H9 (cell line): ENCODE results near the gene TUBGCP6. TPM values are rescaled to one million over a fixed set of nuclear protein-coding genes. Genes with fewer than 3 reads are reported as not detected.
A peak's percentile ranks its signal among the peaks of the same experiment; 100 is the strongest.

Experiments used
- DNase-seq: peaks from one replicate; pipeline ENCODE4 v3.0.0-alpha.2; 2017
- H2AFZ ChIP-seq: one replicate; pipeline ENCODE4 v1.6.1; 2013; ENCODE audit warnings: mild to moderate bottlenecking, low read length, control low read depth, moderate library complexity
- H2AK5ac ChIP-seq: 2 replicates; pipeline ENCODE4 v1.6.1; 2013; ENCODE audit warnings: low read length, control low read depth, mixed read lengths; ENCODE audit not compliant: insufficient read length
- H2BK120ac ChIP-seq: one replicate; pipeline ENCODE4 v1.6.1; 2013; ENCODE audit warnings: low read depth, mild to moderate bottlenecking, low read length, control low read depth, inconsistent platforms; ENCODE audit not compliant: poor library complexity, severe bottlenecking
- H2BK12ac ChIP-seq: 2 replicates; pipeline ENCODE4 v1.6.1; 2013; ENCODE audit warnings: low read length, control low read depth, mixed read lengths, low read depth; ENCODE audit not compliant: insufficient read length
- H2BK15ac ChIP-seq: 2 replicates; pipeline ENCODE4 v1.6.1; 2013; ENCODE audit warnings: low read depth, low read length, control low read depth
- H2BK20ac ChIP-seq: one replicate; pipeline ENCODE4 v1.6.1; 2013; ENCODE audit warnings: low read depth, mild to moderate bottlenecking, low read length, control low read depth, inconsistent platforms; ENCODE audit not compliant: poor library complexity, severe bottlenecking
- H2BK5ac ChIP-seq: 2 replicates; pipeline ENCODE4 v1.6.1; 2013; ENCODE audit warnings: low read length, control low read depth, mixed read lengths; ENCODE audit not compliant: insufficient read length
- H3K14ac ChIP-seq: 2 replicates; pipeline ENCODE4 v1.6.1; 2013; ENCODE audit warnings: low read length, control low read depth; ENCODE audit not compliant: insufficient read depth
- H3K18ac ChIP-seq: 2 replicates; pipeline ENCODE4 v1.6.1; 2013; ENCODE audit warnings: low read depth, mild to moderate bottlenecking, mixed read lengths, low read length, control low read depth; ENCODE audit not compliant: insufficient read length
- H3K23ac ChIP-seq: 2 replicates; pipeline ENCODE4 v1.6.1; 2013; ENCODE audit warnings: low read length, control low read depth, mixed read lengths, low read depth; ENCODE audit not compliant: insufficient read length
- H3K23me2 ChIP-seq: 2 replicates; pipeline ENCODE4 v1.6.1; 2013; ENCODE audit warnings: low read depth, mild to moderate bottlenecking, mixed read lengths, low read length, control low read depth; ENCODE audit not compliant: insufficient read length, poor library complexity, severe bottlenecking
- H3K27ac ChIP-seq: 2 replicates; pipeline ENCODE4 v1.5.1; 2013; ENCODE audit warnings: low read length, control low read depth, mixed read lengths, low read depth; ENCODE audit not compliant: insufficient read length
- H3K27me3 ChIP-seq: 2 replicates; pipeline ENCODE4 v1.6.1; 2013; ENCODE audit warnings: low read length, control low read depth, inconsistent platforms; ENCODE audit not compliant: insufficient read depth
- H3K4ac ChIP-seq: 2 replicates; pipeline ENCODE4 v1.6.1; 2013; ENCODE audit warnings: low read depth, mild to moderate bottlenecking, control low read depth, inconsistent platforms, low read length, moderate library complexity
- H3K4me1 ChIP-seq: 2 replicates; pipeline ENCODE4 v1.6.1; 2013; ENCODE audit warnings: low read length, control low read depth, inconsistent platforms; ENCODE audit not compliant: insufficient read depth
- H3K4me2 ChIP-seq: 2 replicates; pipeline ENCODE4 v1.6.1; 2013; ENCODE audit warnings: low read length, control low read depth, mixed read lengths; ENCODE audit not compliant: insufficient read length, insufficient read depth
- H3K56ac ChIP-seq: 2 replicates; pipeline ENCODE4 v1.6.1; 2013; ENCODE audit warnings: low read depth, mild to moderate bottlenecking, mixed read lengths, low read length, control low read depth; ENCODE audit not compliant: insufficient read length
- H3K79me1 ChIP-seq: 2 replicates; pipeline ENCODE4 v1.6.1; 2013; ENCODE audit warnings: low read depth, mild to moderate bottlenecking, moderate library complexity, low read length, control low read depth, inconsistent platforms; ENCODE audit not compliant: insufficient read depth, poor library complexity, severe bottlenecking
- H3K79me2 ChIP-seq: 2 replicates; pipeline ENCODE4 v1.6.1; 2013; ENCODE audit warnings: low read length, control low read depth, inconsistent platforms; ENCODE audit not compliant: insufficient read depth
- H3K9ac ChIP-seq: 2 replicates; pipeline ENCODE4 v1.6.1; 2013; ENCODE audit warnings: low read length, control low read depth, mixed read lengths; ENCODE audit not compliant: insufficient read length; ENCODE audit errors: extremely low read depth
- H3K9me3 ChIP-seq: one replicate; pipeline ENCODE4 v1.6.1; 2013; ENCODE audit warnings: low read depth, low read length, inconsistent platforms; ENCODE audit not compliant: control insufficient read depth
- H3T11ph ChIP-seq: one replicate; pipeline ENCODE4 v1.6.1; 2013; ENCODE audit warnings: mild to moderate bottlenecking, low read length, control low read depth, inconsistent platforms
- H4K20me1 ChIP-seq: one replicate; pipeline ENCODE4 v1.6.1; 2013; ENCODE audit not compliant: control insufficient read depth, insufficient read length, insufficient read depth
- H4K5ac ChIP-seq: 2 replicates; pipeline ENCODE4 v1.6.1; 2013; ENCODE audit warnings: low read depth, mild to moderate bottlenecking, mixed read lengths, low read length, control low read depth; ENCODE audit not compliant: insufficient read length
- H4K8ac ChIP-seq: replicated peaks from 2 replicates; pipeline ENCODE4 v1.6.1; 2013; ENCODE audit warnings: low read length, control low read depth, mixed read lengths, low read depth; ENCODE audit not compliant: insufficient read length
- H4K91ac ChIP-seq: 2 replicates; pipeline ENCODE4 v1.6.1; 2013; ENCODE audit warnings: low read depth, mild to moderate bottlenecking, moderate library complexity, mixed read lengths, low read length, control low read depth; ENCODE audit not compliant: insufficient read length
- H3K27ac Mint-ChIP-seq, 3 experiments: 2 replicates in 2 of 3; 3 replicates in 1 of 3; pipeline ENCODE4 v1.8.0; 2020 to 2021; ENCODE audit warnings: mixed read lengths in 3 of 3, mild to moderate bottlenecking in 1 of 3, moderate library complexity in 1 of 3
- H3K27me3 Mint-ChIP-seq: 2 replicates; pipeline ENCODE4 v1.8.0; 2021; ENCODE audit warnings: low read depth, mild to moderate bottlenecking, moderate library complexity, mixed read lengths
- H3K36me3 Mint-ChIP-seq, 3 experiments: 2 replicates in 2 of 3; 3 replicates in 1 of 3; pipeline ENCODE4 v1.8.0; 2020 to 2021; ENCODE audit warnings: low read depth in 3 of 3, mixed read lengths in 3 of 3; ENCODE audit not compliant: insufficient read depth in 1 of 3
- H3K4me1 Mint-ChIP-seq, 2 experiments: 2 replicates each; pipeline ENCODE4 v1.8.0; 2020; ENCODE audit warnings: mixed read lengths in 2 of 2
- H3K4me3 Mint-ChIP-seq, 2 experiments: 2 replicates in 1 of 2; 3 replicates in 1 of 2; pipeline ENCODE4 v1.8.0; 2020 to 2021; ENCODE audit warnings: mild to moderate bottlenecking in 2 of 2, mixed read lengths in 2 of 2, moderate library complexity in 1 of 2
- H3K9me3 Mint-ChIP-seq, 2 experiments: 2 replicates in 1 of 2; 3 replicates in 1 of 2; pipeline ENCODE4 v1.8.0; 2020; ENCODE audit warnings: mild to moderate bottlenecking in 2 of 2, mixed read lengths in 2 of 2, moderate library complexity in 1 of 2
- WGBS: extraction: QIAGEN DNeasy Blood & Tissue Kit; methylation state at CpG from one replicate; pipeline ENCODE4 v1.1.7; 2013; ENCODE audit warnings: missing lambda C conversion rate, low lambda C conversion rate, mixed read lengths; ENCODE audit not compliant: insufficient read length; ENCODE audit errors: extremely low coverage; 5-methylcytosine and 5-hydroxymethylcytosine counted together
- total RNA-seq: library from RNA; stranded (reverse); gene quantifications from 2 replicates; pipeline ENCODE4 v1.2.1, GENCODE V29; 2021
- TF ChIP-seq, protein P1 (sequence below): fragments of 200-600 bp; sonication (generic); conservative IDR thresholded peaks from 3 replicates; pipeline ENCODE4 v1.8.0; 2021; ENCODE audit warnings: antibody characterized with exemption, mild to moderate bottlenecking

TUBGCP6 gene
- total RNA-seq, 1 experiment from 2014 or later: 29.0 TPM

DNA sequence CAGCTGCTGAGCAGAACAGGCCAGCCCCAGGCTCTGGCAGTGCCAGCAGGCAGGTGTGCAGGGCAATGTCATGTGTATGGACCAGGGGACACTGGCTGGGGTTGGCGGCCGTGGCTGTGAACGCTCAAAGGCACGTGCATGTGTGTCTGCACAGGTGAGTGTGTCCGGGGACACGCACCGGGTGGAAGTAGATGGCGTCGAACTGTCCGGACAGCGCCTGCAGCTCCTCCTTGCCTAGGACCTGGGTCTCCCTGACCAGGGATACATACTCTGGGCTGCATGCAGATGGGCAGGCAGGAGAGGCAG is 5.4 kb upstream of the TUBGCP6 start:
- no peak overlapping the region for H2BK15ac ChIP-seq
- Mint-ChIP-seq H3K9me3 (no peaks in the 10 kb centered on the region; a peak in 1 of 5 replicates), H3K4me1 (peaks cover 6 to 17% of the 10 kb centered on the region in 2 experiments), H3K4me3 (peak overlapping the region; percentile 73 to 85), H3K27ac (0 out of 7 replicates have a peak overlapping the region, but pooled peaks of 1 of the 3 experiments have one; percentile 25), H3K36me3 (peaks cover 0 to 14% (median 7%) of the 10 kb centered on the region in 3 experiments; a peak in 3 of 7 replicates), H3K27me3 (no peaks in the 10 kb centered on the region)
- no peaks in the 10 kb centered on the region for H3K9me3 ChIP-seq
- no peak overlapping the region for H2BK120ac ChIP-seq
- H3K4me1 ChIP-seq: no peaks in the 10 kb centered on the region
- H3K18ac ChIP-seq: no peak overlapping the region
- no peak overlapping the region for H2AFZ ChIP-seq
- peaks cover 21% of the 10 kb centered on the region for H3K23me2 ChIP-seq
- TF ChIP-seq, protein P1, sequence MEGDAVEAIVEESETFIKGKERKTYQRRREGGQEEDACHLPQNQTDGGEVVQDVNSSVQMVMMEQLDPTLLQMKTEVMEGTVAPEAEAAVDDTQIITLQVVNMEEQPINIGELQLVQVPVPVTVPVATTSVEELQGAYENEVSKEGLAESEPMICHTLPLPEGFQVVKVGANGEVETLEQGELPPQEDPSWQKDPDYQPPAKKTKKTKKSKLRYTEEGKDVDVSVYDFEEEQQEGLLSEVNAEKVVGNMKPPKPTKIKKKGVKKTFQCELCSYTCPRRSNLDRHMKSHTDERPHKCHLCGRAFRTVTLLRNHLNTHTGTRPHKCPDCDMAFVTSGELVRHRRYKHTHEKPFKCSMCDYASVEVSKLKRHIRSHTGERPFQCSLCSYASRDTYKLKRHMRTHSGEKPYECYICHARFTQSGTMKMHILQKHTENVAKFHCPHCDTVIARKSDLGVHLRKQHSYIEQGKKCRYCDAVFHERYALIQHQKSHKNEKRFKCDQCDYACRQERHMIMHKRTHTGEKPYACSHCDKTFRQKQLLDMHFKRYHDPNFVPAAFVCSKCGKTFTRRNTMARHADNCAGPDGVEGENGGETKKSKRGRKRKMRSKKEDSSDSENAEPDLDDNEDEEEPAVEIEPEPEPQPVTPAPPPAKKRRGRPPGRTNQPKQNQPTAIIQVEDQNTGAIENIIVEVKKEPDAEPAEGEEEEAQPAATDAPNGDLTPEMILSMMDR: no peak
- H2BK12ac ChIP-seq: no peak overlapping the region
- H4K20me1 ChIP-seq: no peaks in the 10 kb centered on the region
- H3K79me2 ChIP-seq: no peaks in the 10 kb centered on the region
- no peak overlapping the region for H4K5ac ChIP-seq
- H3K4ac ChIP-seq: no peak overlapping the region
- no peak overlapping the region for H2BK5ac ChIP-seq
- no peak overlapping the region for H3K56ac ChIP-seq
- H3K79me1 ChIP-seq: no peaks in the 10 kb centered on the region
- H3K27me3 ChIP-seq: no peaks in the 10 kb centered on the region
- peak overlapping the region; percentile 69 for H3K4me2 ChIP-seq
- no peak overlapping the region for H2AK5ac ChIP-seq
- no peak overlapping the region for H3K14ac ChIP-seq
- DNase-seq: no peak
- H3K23ac ChIP-seq: no peak overlapping the region
- no peak overlapping the region for H4K8ac ChIP-seq
- no CpG with 5 or more reads among the region's 11 CpGs for WGBS
- H2BK20ac ChIP-seq: no peak overlapping the region
- no peak overlapping the region for H3T11ph ChIP-seq
- H3K9ac ChIP-seq: no peak overlapping the region
- H3K27ac ChIP-seq: no peak overlapping the region
- H4K91ac ChIP-seq: no peak overlapping the region
